GM13977 (cell line): ENCODE results near the gene USPL1.

Experiments used
- DNase-seq: peaks from one replicate; pipeline ENCODE4 v3.0.0; 2012; ENCODE audit warnings: low spot score
- in situ Hi-C: fragments of 300-500 bp; cut with MboI; formaldehyde crosslinking; loops from one replicate; pipeline ENCODE4 v1.12.0; 2022; ENCODE audit warnings: low sequenced_read_pairs, low pct_unique_long_range_greater_than_20kb, mixed read lengths, inconsistent platforms; ENCODE audit not compliant: unreplicated experiment
- TF ChIP-seq, protein P1 (sequence below): IDR thresholded peaks from 2 replicates; pipeline ENCODE4 v1.5.1; 2012; ENCODE audit warnings: mild to moderate bottlenecking, control low read depth; ENCODE audit not compliant: insufficient read depth; ENCODE audit errors: extremely low read depth, missing control alignments

USPL1 gene

DNA sequence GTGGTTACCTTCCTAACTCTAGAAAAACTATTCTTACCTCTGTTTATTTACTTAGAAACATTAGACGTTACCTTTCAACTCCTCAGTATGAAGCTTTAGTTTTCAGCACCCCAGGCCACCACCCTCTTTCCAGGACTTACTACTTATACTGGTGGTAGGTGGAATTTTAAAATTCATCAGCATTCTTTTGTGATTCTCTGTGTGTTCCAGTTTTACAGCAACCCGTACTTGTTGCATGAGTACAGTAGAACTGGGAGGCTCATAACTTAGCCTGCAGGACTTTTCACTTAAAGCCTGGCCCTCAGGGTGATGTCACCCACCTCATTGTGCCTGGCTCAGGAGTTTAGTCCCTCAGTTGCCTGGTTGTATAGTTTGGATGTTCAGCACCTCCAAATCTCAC, 68.3 kb downstream of the USPL1 start:
- TF ChIP-seq, protein P1, sequence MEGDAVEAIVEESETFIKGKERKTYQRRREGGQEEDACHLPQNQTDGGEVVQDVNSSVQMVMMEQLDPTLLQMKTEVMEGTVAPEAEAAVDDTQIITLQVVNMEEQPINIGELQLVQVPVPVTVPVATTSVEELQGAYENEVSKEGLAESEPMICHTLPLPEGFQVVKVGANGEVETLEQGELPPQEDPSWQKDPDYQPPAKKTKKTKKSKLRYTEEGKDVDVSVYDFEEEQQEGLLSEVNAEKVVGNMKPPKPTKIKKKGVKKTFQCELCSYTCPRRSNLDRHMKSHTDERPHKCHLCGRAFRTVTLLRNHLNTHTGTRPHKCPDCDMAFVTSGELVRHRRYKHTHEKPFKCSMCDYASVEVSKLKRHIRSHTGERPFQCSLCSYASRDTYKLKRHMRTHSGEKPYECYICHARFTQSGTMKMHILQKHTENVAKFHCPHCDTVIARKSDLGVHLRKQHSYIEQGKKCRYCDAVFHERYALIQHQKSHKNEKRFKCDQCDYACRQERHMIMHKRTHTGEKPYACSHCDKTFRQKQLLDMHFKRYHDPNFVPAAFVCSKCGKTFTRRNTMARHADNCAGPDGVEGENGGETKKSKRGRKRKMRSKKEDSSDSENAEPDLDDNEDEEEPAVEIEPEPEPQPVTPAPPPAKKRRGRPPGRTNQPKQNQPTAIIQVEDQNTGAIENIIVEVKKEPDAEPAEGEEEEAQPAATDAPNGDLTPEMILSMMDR: no peak
- DNase-seq: no peak
- in situ Hi-C loops: no loop called here

DNA sequence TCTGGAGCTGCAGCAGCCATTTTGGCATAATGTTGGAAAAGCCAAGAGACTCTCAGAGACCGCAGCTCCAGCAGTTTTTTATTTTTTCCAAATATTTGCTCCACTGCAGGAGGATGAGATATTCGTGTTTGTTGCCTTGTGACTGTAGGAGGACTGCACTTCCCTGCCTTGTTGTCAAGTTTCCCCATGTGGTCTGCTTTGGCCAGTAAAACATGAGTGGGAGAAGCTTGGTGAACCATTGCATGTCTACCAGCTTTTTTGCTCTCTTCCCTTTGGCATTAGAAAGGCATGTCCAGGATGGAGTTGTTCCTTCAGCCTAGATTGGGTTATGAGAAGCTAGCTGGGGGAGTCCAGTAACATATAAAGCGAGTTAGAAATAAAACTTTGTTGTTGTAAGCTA, 69.9 kb downstream of the USPL1 start:
- TF ChIP-seq, protein P1: no peak
- in situ Hi-C loops: no loop called here
- DNase-seq: no peak

DNA sequence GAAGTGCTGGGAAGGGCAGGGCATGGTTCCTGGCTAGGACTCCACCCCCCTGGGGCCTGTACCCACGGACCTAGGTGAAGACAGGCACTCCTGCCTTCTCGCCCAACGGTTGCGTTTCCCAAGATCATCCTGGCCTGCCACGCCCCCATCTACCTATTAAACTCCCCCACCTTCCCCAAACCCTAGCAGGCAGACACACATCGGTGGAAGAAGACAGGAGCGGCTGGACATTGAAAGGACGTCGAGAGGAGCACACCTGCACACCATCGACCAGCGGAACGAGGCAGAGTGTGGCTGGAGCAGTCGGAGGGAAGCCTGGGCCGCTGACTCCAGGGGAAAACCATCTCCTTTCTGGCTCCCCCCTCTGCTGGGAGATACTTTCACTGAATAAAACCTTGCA, 72.0 kb downstream of the USPL1 start:
- DNase-seq: no peak
- in situ Hi-C loops: no loop called here
- TF ChIP-seq, protein P1: no peak

DNA sequence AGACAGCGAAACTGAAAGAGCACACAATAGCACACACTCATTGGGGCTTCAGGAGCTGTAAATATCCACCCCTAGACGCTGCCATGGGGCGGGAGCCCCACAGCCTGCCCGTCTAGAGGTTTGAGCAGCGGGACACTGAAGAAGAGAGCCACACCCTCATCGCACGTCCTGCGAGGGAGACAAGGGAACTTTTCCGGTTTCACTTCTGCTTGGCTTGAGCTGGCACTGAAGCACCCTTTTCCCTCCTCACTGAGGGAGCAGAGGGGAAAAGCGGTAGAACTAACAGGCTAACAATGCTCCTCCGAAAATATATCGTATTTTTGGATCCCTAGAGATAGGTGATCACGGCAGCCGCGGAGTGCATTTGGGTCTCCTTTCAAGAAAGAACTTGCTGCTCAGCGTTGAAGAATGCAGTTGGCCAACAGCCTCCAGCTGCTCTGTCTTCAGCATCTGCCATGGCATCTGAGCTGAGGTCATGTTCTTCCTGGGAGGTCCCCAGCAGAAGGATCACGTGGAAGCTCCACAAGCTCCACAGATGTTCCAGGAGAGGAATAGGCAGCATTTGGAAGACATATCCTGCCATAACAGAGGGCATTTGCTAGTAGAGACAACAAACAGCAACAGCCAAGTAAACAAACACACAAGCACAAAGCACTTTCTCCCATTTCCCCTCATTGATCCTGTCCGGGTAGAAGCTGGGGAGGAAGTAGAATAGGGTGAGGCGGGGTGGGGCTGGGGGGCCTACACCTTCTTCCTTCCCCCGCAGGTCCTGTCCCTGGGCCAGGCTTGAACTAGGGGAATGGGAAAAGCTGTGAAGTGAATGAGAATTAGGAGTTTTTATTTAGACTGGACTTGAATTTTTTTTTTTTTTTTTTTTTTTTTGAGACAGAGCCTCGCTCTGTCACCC, 72.8 kb downstream of the USPL1 start:
- no peak for DNase-seq
- in situ Hi-C loops: no loop called here
- TF ChIP-seq, protein P1: no peak

DNA sequence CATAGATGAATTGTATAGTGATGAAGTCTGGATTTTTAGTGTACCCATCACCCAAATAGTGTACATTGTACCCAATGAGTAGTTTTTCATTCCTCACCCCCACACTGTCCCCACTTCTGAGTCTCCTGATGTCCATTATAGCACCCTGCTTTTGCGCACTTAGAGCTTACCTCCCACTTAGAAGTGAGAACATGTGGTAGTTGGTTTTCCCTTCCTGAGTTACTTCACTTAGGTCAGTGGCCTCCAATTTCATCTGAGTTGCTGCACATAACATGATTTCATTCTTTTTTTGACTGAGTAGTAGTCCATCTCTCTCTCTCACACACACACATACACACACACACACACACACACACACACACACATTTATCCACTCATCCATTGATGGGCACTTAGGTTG, 74.4 kb downstream of the USPL1 start:
- TF ChIP-seq, protein P1: no peak

DNA sequence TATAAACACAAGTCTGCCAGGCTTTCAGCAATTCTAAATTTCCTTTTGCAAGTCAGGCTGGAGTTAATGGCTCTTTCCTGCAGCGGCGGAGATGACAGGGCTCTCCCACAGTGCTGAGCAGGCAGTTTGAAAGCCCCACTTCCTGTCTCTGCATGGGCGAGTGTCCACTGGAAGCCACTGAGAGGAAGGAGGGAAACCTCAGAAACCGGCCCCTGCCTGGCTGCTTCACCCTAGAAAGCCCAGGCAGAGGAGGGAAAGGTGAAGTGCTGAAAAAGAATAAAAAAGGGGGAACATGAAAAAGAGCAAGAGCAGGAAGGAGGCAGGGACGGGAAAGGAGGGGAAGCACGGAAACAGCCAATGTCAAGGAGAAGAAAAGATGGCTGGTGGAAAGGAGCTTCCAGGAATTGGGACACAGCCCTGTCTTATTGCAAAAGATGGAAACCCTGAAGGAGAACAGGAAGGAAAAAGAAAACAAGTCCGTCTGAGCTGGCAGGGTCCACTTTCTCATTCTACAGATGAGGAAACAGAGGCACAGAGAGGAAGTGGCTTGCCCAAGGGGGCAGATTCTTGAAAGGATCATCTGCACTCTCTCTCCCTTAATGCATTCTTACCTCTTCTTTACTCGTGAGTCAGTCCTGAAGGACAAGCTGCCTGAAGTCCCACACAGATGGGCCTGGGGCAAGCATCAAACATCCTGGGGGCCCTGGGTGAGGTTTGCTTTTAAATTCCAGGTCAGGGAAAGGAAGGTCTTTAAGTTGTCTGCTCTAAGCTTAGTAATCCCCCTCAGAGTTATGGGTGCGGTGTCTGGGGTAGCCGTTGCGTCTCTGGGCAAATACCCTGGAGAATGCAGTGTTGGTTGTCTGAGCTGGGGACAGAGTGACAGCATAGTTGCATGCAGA, 78.8 kb downstream of the USPL1 start:
- TF ChIP-seq, protein P1: no peak
- in situ Hi-C loops: no loop called here
- DNase-seq: no peak

More for the DNA sequence above, 74.4 kb downstream of the USPL1 start:
- in situ Hi-C loops: no loop called here
- DNase-seq: no peak
